Caco-2 (cell line): ENCODE results near the gene TACC2. TPM values are rescaled to one million over a fixed set of nuclear protein-coding genes. Genes with fewer than 3 reads are reported as not detected.
"Not testable (repeated sequence)": the region's sequence is repeated elsewhere in the genome, so short reads cannot be mapped to it uniquely, and the experiment has no call there.

ENCODE experiments used
- BruUV-seq: library from RNA; stranded (reverse); fragments of 400-500 nt; replicated peaks from 2 replicates; lab custom pipeline; 2021; lab: Mats Ljungman, UMichigan
- CTCF ChIA-PET: fragments of 300-600 bp; sonication (Branson Sonifier 250); formaldehyde crosslinking; loops from one replicate; lab custom pipeline; 2022; ENCODE audit warnings: antibody characterized with exemption; lab: Charles Lee
- POLR2A ChIA-PET: fragments of 300-600 bp; sonication (Branson Sonifier 250); formaldehyde crosslinking; loops from one replicate; lab custom pipeline; 2022; ENCODE audit warnings: antibody characterized with exemption; lab: Charles Lee
- DNase-seq, 2 experiments: peaks; one replicate each; pipeline versions ENCODE4 v3.0.0 to v3.0.0-alpha.2; 2020 to 2022
- H3K27me3 ChIP-seq: replicated peaks from 2 replicates; pipeline ENCODE4 v1.6.0; 2011; ENCODE audit warnings: low read length; ENCODE audit not compliant: control insufficient read depth, insufficient read depth
- H3K36me3 ChIP-seq: 2 replicates; pipeline ENCODE4 v1.5.1; 2011; ENCODE audit warnings: low read length; ENCODE audit not compliant: control insufficient read depth, insufficient read depth
- H3K4me1 ChIP-seq: fragments of 250-450 bp; sonication (Bioruptor Pico); 2 replicates; pipeline ENCODE4 v1.5.1; 2020; ENCODE audit warnings: mild to moderate bottlenecking
- H3K4me3 ChIP-seq: 2 replicates; pipeline ENCODE4 v1.5.1; 2011; ENCODE audit warnings: low read depth, mild to moderate bottlenecking, control low read depth, low read length
- H3K9me3 ChIP-seq: fragments of 250-450 bp; sonication (Bioruptor Pico); 2 replicates; pipeline ENCODE4 v1.5.1; 2020; ENCODE audit warnings: mild to moderate bottlenecking, moderate library complexity
- H3K27ac Mint-ChIP-seq: one replicate; pipeline ENCODE4 v1.8.0; 2022; ENCODE audit warnings: mixed read lengths; ENCODE audit not compliant: unreplicated experiment
- H3K27me3 Mint-ChIP-seq: one replicate; pipeline ENCODE4 v1.8.0; 2022; ENCODE audit warnings: mixed read lengths; ENCODE audit not compliant: insufficient read depth, unreplicated experiment
- H3K36me3 Mint-ChIP-seq: one replicate; pipeline ENCODE4 v1.8.0; 2022; ENCODE audit warnings: mild to moderate bottlenecking, mixed read lengths; ENCODE audit not compliant: insufficient read depth, unreplicated experiment
- H3K4me1 Mint-ChIP-seq: one replicate; pipeline ENCODE4 v1.8.0; 2022; ENCODE audit warnings: low read depth, mixed read lengths; ENCODE audit not compliant: unreplicated experiment
- H3K4me3 Mint-ChIP-seq: one replicate; pipeline ENCODE4 v1.8.0; 2022; ENCODE audit warnings: mild to moderate bottlenecking, moderate library complexity, mixed read lengths; ENCODE audit not compliant: unreplicated experiment
- H3K9me3 Mint-ChIP-seq: one replicate; pipeline ENCODE4 v1.8.0; 2022; ENCODE audit warnings: mixed read lengths; ENCODE audit not compliant: unreplicated experiment
- CTCF ChIP-seq, 2 experiments: fragments of 200-600 bp in 1 of 2; IDR thresholded peaks; 1 replicate in 1 of 2; 2 replicates in 1 of 2; pipeline versions ENCODE4 v1.5.1 to v1.8.0; 2011 to 2022; ENCODE audit warnings: antibody characterized with exemption in 1 of 2, control low read depth in 1 of 2, inconsistent platforms in 1 of 2, low read depth in 1 of 2, low read length in 1 of 2, mild to moderate bottlenecking in 1 of 2, moderate library complexity in 1 of 2; ENCODE audit not compliant: insufficient read depth in 1 of 2, severe bottlenecking in 1 of 2, unreplicated experiment in 1 of 2
- intact Hi-C: fragments of 100-400 bp; cut with micrococcal nuclease; formaldehyde crosslinking; loops from one replicate; pipeline ENCODE4 v1.10.0; 2022; ENCODE audit not compliant: unreplicated experiment
- total RNA-seq: library from RNA; stranded (reverse); gene quantifications from 2 replicates; pipeline ENCODE4 v1.2.3, GENCODE V29; 2022

The TACC2 gene
- total RNA-seq, 1 experiment from 2014 or later: 117 TPM

- no peaks in the 10 kb centered on the region for H3K9me3 ChIP-seq
- CTCF ChIA-PET: interaction anchor here (0.6 to 1.9 kb wide), 2 partner anchors 11 to 39 kb away, joined by 3 to 6 read pairs; no protein-coding TSS in a partner anchor
- H3K27ac Mint-ChIP-seq: peak overlapping the region; percentile 96
- intact Hi-C loops: loop anchor here (1.0 to 2.0 kb wide), 2 partner anchors 10 to 40 kb away; no protein-coding TSS in a partner anchor
- peaks cover 23% of the 10 kb centered on the region for H3K4me1 Mint-ChIP-seq
- no peak for DNase-seq
- TF ChIP-seq CTCF (IDR thresholded peaks at IDR 0.05; ENCODE audit: insufficient read depth in 1 of 2, low read depth in 1 of 2, low read length in 1 of 2, severe bottlenecking in 1 of 2, unreplicated experiment in 1 of 2): no peak
- H3K27me3 Mint-ChIP-seq: no peaks in the 10 kb centered on the region
- H3K4me3 ChIP-seq: no peak overlapping the region
- BruUV-seq: TSS peak; percentile 97
- peaks cover 22% of the 10 kb centered on the region for H3K4me1 ChIP-seq
- H3K36me3 Mint-ChIP-seq: no peaks in the 10 kb centered on the region
- peak overlapping the region; percentile 33 for H3K4me3 Mint-ChIP-seq
- H3K27me3 ChIP-seq: no peaks in the 10 kb centered on the region
- H3K9me3 Mint-ChIP-seq: no peaks in the 10 kb centered on the region
- H3K36me3 ChIP-seq: no peaks in the 10 kb centered on the region
- POLR2A ChIA-PET: interaction anchor here (0.6 to 2.7 kb wide), 3 partner anchors 10 to 208 kb away, joined by 3 to 30 read pairs (median 5); no protein-coding TSS in a partner anchor
Observed at GRCh38 chr10:122102146-122102868, 113.3 kb downstream of the TACC2 start.

- Histone ChIP-seq H3K27me3 (no peaks in the 10 kb centered on the region), H3K4me1 (peaks cover 22% of the 10 kb centered on the region), H3K4me3 (no peak overlapping the region), H3K36me3 (no peaks in the 10 kb centered on the region), H3K9me3 (no peaks in the 10 kb centered on the region)
- no peaks in the 10 kb centered on the region for H3K9me3 Mint-ChIP-seq
- no TSS peak for BruUV-seq
- H3K27me3 Mint-ChIP-seq: no peaks in the 10 kb centered on the region
- ChIA-PET POLR2A (interaction anchor here (2.7 kb wide), 1 partner anchor 10 kb away, joined by 30 read pairs; no protein-coding TSS in a partner anchor), CTCF (interaction anchor here (1.9 kb wide), 1 partner anchor 10 kb away, joined by 6 read pairs; no protein-coding TSS in a partner anchor)
- TF ChIP-seq CTCF (IDR thresholded peaks at IDR 0.05; ENCODE audit: insufficient read depth in 1 of 2, low read depth in 1 of 2, low read length in 1 of 2, severe bottlenecking in 1 of 2, unreplicated experiment in 1 of 2): no peak
- intact Hi-C loops: loop anchor here (1.0 to 2.0 kb wide), 2 partner anchors 9 to 40 kb away; no protein-coding TSS in a partner anchor
- no peaks in the 10 kb centered on the region for H3K36me3 Mint-ChIP-seq
- H3K27ac Mint-ChIP-seq: peak overlapping the region; percentile 96
- no peak for DNase-seq
- H3K4me3 Mint-ChIP-seq: no peak overlapping the region
- H3K4me1 Mint-ChIP-seq: peaks cover 23% of the 10 kb centered on the region
Observed at GRCh38 chr10:122102869-122103525, 114.0 kb downstream of the TACC2 start.

- Histone ChIP-seq H3K27me3 (no peaks in the 10 kb centered on the region), H3K4me3 (no peak overlapping the region), H3K36me3 (no peaks in the 10 kb centered on the region), H3K9me3 (no peaks in the 10 kb centered on the region), H3K4me1 (peaks cover 22% of the 10 kb centered on the region)
- CTCF ChIA-PET: interaction anchor here (1.9 kb wide), 1 partner anchor 9 kb away, joined by 6 read pairs; no protein-coding TSS in a partner anchor
- H3K27ac Mint-ChIP-seq: no peak overlapping the region
- intact Hi-C loops: loop anchor here (2.0 kb wide), 1 partner anchor 41 kb away; no protein-coding TSS in a partner anchor
- no peaks in the 10 kb centered on the region for H3K27me3 Mint-ChIP-seq
- BruUV-seq: no TSS peak
- TF ChIP-seq CTCF (IDR thresholded peaks at IDR 0.05; ENCODE audit: insufficient read depth in 1 of 2, low read depth in 1 of 2, low read length in 1 of 2, severe bottlenecking in 1 of 2, unreplicated experiment in 1 of 2): no peak
- H3K4me1 Mint-ChIP-seq: peaks cover 23% of the 10 kb centered on the region
- H3K36me3 Mint-ChIP-seq: no peaks in the 10 kb centered on the region
- no peaks in the 10 kb centered on the region for H3K9me3 Mint-ChIP-seq
- no peak for DNase-seq
- H3K4me3 Mint-ChIP-seq: no peak overlapping the region
- POLR2A ChIA-PET: interaction anchor here (2.7 kb wide), 1 partner anchor 9 kb away, joined by 30 read pairs; no protein-coding TSS in a partner anchor
Observed at GRCh38 chr10:122103592-122103991, 114.6 kb downstream of the TACC2 start.

GRCh38 chr10:122108786-122109185, 119.8 kb downstream of the TACC2 start:
- H3K4me1 ChIP-seq, H3K27ac Mint-ChIP-seq, POLR2A ChIA-PET, H3K4me3 ChIP-seq, H3K4me3 Mint-ChIP-seq, H3K9me3 ChIP-seq, CTCF ChIA-PET, H3K36me3 ChIP-seq, DNase-seq, intact Hi-C loops, H3K27me3 ChIP-seq, H3K27me3 Mint-ChIP-seq, H3K9me3 Mint-ChIP-seq, BruUV-seq: not testable (repeated sequence)
- H3K4me1 Mint-ChIP-seq: peaks cover 13% of the 10 kb centered on the region
- H3K36me3 Mint-ChIP-seq: peaks cover 14% of the 10 kb centered on the region
